ENCODE results near the gene OTX1. TPM values are rescaled to one million over a fixed set of nuclear protein-coding genes. Genes with fewer than 3 reads are reported as not detected.

OTX1 gene
- total RNA-seq, 4 donors from 2014 or later = not detected

GRCh38 chr2:63023444-63023843 lies 27.2 kb upstream of the OTX1 start:
- DNase-seq = no peak
- H3K27me3 ChIP-seq = no peaks in the 10 kb centered on the region
- H3K4me1 ChIP-seq = no peaks in the 10 kb centered on the region
- TF ChIP-seq POLR2A (IDR thresholded peaks at IDR 0.05) (no peak), CTCF (IDR thresholded peaks at IDR 0.05) (peak in 3 of 6 experiments; percentile 30 to 32 (median 31))
- no peaks in the 10 kb centered on the region for H3K9me3 ChIP-seq
- no peaks in the 10 kb centered on the region for H3K36me3 ChIP-seq
- no peak overlapping the region for H3K4me3 ChIP-seq
- H3K27ac ChIP-seq = no peak overlapping the region

GRCh38 chr2:63027220-63027619 lies 23.4 kb upstream of the OTX1 start:
- H3K4me1 ChIP-seq = no peaks in the 10 kb centered on the region
- TF ChIP-seq CTCF (IDR thresholded peaks at IDR 0.05) = no peak
- TF ChIP-seq POLR2A (IDR thresholded peaks at IDR 0.05) = no peak
- no peak overlapping the region for H3K27ac ChIP-seq
- H3K36me3 ChIP-seq = no peaks in the 10 kb centered on the region
- H3K9me3 ChIP-seq = no peaks in the 10 kb centered on the region
- no peaks in the 10 kb centered on the region for H3K27me3 ChIP-seq
- H3K4me3 ChIP-seq = no peak overlapping the region
- DNase-seq = no peak

- TF ChIP-seq POLR2A (IDR thresholded peaks at IDR 0.05) (no peak), CTCF (IDR thresholded peaks at IDR 0.05) (no peak)
- H3K4me3 ChIP-seq = no peak overlapping the region
- DNase-seq = no peak
Measured at GRCh38 chr2:63029058-63029457, 21.6 kb upstream of the OTX1 start.

GRCh38 chr2:63034526-63034925 lies 16.1 kb upstream of the OTX1 start:
- Histone ChIP-seq H3K27me3 (no peaks in the 10 kb centered on the region), H3K9me3 (no peaks in the 10 kb centered on the region), H3K4me3 (no peak overlapping the region), H3K27ac (no peak overlapping the region), H3K4me1 (no peaks in the 10 kb centered on the region), H3K36me3 (no peaks in the 10 kb centered on the region)
- no peak for TF ChIP-seq POLR2A (IDR thresholded peaks at IDR 0.05)
- no peak for TF ChIP-seq CTCF (IDR thresholded peaks at IDR 0.05)
- DNase-seq = no peak

More at GRCh38 chr2:63029058-63029457, 21.6 kb upstream of the OTX1 start:
- no peaks in the 10 kb centered on the region for H3K9me3 ChIP-seq
- no peaks in the 10 kb centered on the region for H3K27me3 ChIP-seq
- no peak overlapping the region for H3K27ac ChIP-seq
- H3K4me1 ChIP-seq = no peaks in the 10 kb centered on the region
- no peaks in the 10 kb centered on the region for H3K36me3 ChIP-seq

- Histone ChIP-seq H3K4me1 (no peaks in the 10 kb centered on the region), H3K36me3 (no peaks in the 10 kb centered on the region), H3K9me3 (no peaks in the 10 kb centered on the region), H3K4me3 (no peak overlapping the region), H3K27ac (no peak overlapping the region), H3K27me3 (no peaks in the 10 kb centered on the region)
- no peak for DNase-seq
- TF ChIP-seq CTCF (IDR thresholded peaks at IDR 0.05) (no peak), POLR2A (IDR thresholded peaks at IDR 0.05) (no peak)
Measured at GRCh38 chr2:63035169-63035568, 15.5 kb upstream of the OTX1 start.

GRCh38 chr2:63035660-63036059 lies 15.0 kb upstream of the OTX1 start:
- Histone ChIP-seq H3K36me3 (no peaks in the 10 kb centered on the region), H3K27me3 (no peaks in the 10 kb centered on the region), H3K27ac (no peak overlapping the region), H3K4me3 (no peak overlapping the region), H3K9me3 (no peaks in the 10 kb centered on the region), H3K4me1 (no peaks in the 10 kb centered on the region)
- TF ChIP-seq CTCF (IDR thresholded peaks at IDR 0.05) = no peak
- TF ChIP-seq POLR2A (IDR thresholded peaks at IDR 0.05) = no peak
- no peak for DNase-seq
